SK-N-SH (cell line): Measurements from ENCODE around the gene HPCAL1. TPM values are rescaled to one million over a fixed set of nuclear protein-coding genes. Genes with fewer than 3 reads are reported as not detected.

Experiments
- CTCF ChIA-PET: fragments of 300-600, 350-600 bp; formaldehyde crosslinking; extraction: SDS; loops from one replicate; lab custom pipeline; 2021; lab: Yijun Ruan, JAX
- POLR2A ChIA-PET: fragments of 350-600 bp; sonication (Branson Sonifier 250); formaldehyde crosslinking; extraction: SDS; loops from one replicate; lab custom pipeline; 2020; ENCODE audit warnings: antibody characterized with exemption, inconsistent platforms; lab: Yijun Ruan, JAX
- DNase-seq: peaks from one replicate; pipeline ENCODE4 v3.0.0; 2012
- H2AFZ ChIP-seq: fragments of 200-600 bp; sonication (generic); 2 replicates; pipeline ENCODE4 v1.8.1; 2016; ENCODE audit warnings: antibody characterized with exemption, mild to moderate bottlenecking, low read depth
- H3F3A ChIP-seq: fragments of 200-600 bp; sonication (generic); replicated peaks from 2 replicates; pipeline ENCODE3; 2016; ENCODE audit warnings: antibody characterized with exemption, mild to moderate bottlenecking; ENCODE audit not compliant: insufficient read depth
- H3K27ac ChIP-seq, 2 experiments: fragments of 200-500 bp in 1 of 2; fragments of 200-600 bp in 1 of 2; sonication (Bioruptor generic) in 1 of 2; sonication (generic), shearing (Covaris generic) in 1 of 2; 2 replicates each; pipeline versions ENCODE4 v1.5.1 to v1.6.1; 2014 to 2016; ENCODE audit warnings: low read depth in 2 of 2, inconsistent platforms in 1 of 2, low read length in 1 of 2, mild to moderate bottlenecking in 1 of 2, mixed read lengths in 1 of 2
- H3K27me3 ChIP-seq: fragments of 200-600 bp; sonication (generic), shearing (Covaris generic); 2 replicates; pipeline ENCODE4 v1.6.1; 2016; ENCODE audit warnings: mixed run types; ENCODE audit not compliant: insufficient read depth
- H3K36me3 ChIP-seq, 2 experiments: fragments of 200-500 bp in 1 of 2; fragments of 200-600 bp in 1 of 2; sonication (Bioruptor generic) in 1 of 2; sonication (generic) in 1 of 2; replicated peaks in 1 of 2; 2 replicates each; pipeline versions ENCODE3 to v1.5.1; 2014 to 2016; ENCODE audit warnings: low read length in 1 of 2, mild to moderate bottlenecking in 1 of 2; ENCODE audit not compliant: insufficient read depth in 2 of 2, control insufficient read depth in 1 of 2
- H3K4me1 ChIP-seq, 2 experiments: fragments of 200-500 bp in 1 of 2; fragments of 200-600 bp in 1 of 2; sonication (Bioruptor generic) in 1 of 2; sonication (generic), shearing (Covaris generic) in 1 of 2; 2 replicates each; pipeline versions ENCODE4 v1.5.1 to v1.6.1; 2014 to 2016; ENCODE audit warnings: low read depth in 1 of 2, low read length in 1 of 2, mixed run types in 1 of 2; ENCODE audit not compliant: insufficient read depth in 2 of 2, control insufficient read depth in 1 of 2
- H3K4me2 ChIP-seq: fragments of 200-600 bp; sonication (generic), shearing (Covaris generic); 2 replicates; pipeline ENCODE4 v1.6.1; 2017; ENCODE audit warnings: mixed run types
- H3K4me3 ChIP-seq, 2 experiments: fragments of 200-500 bp in 1 of 2; fragments of 200-600 bp in 1 of 2; sonication (Bioruptor generic) in 1 of 2; sonication (generic), shearing (Covaris generic) in 1 of 2; 2 replicates each; pipeline versions ENCODE4 v1.5.1 to v1.8.1; 2014 to 2016; ENCODE audit warnings: low read depth in 2 of 2, inconsistent platforms in 1 of 2, low read length in 1 of 2, mild to moderate bottlenecking in 1 of 2, mixed read lengths in 1 of 2, moderate library complexity in 1 of 2
- H3K79me2 ChIP-seq: fragments of 200-600 bp; sonication (generic); 2 replicates; pipeline ENCODE4 v1.8.1; 2017; ENCODE audit warnings: mild to moderate bottlenecking; ENCODE audit not compliant: insufficient read depth
- H3K9ac ChIP-seq: fragments of 200-600 bp; sonication (generic); 2 replicates; pipeline ENCODE4 v1.6.1; 2017; ENCODE audit warnings: mixed run types
- H3K9me2 ChIP-seq: fragments of 200-600 bp; sonication (generic); 2 replicates; pipeline ENCODE4 v1.6.1; 2017; ENCODE audit warnings: mixed run types
- H3K9me3 ChIP-seq: fragments of 200-600 bp; sonication (generic); 2 replicates; pipeline ENCODE4 v1.6.1; 2017; ENCODE audit warnings: mixed run types, mild to moderate bottlenecking, moderate library complexity
- H4K20me1 ChIP-seq: fragments of 200-600 bp; sonication (generic); 2 replicates; pipeline ENCODE4 v1.6.1; 2017; ENCODE audit warnings: mild to moderate bottlenecking, mixed run types; ENCODE audit not compliant: insufficient read depth
- CHD2 ChIP-seq: fragments of 150-350 bp; IDR thresholded peaks from 2 replicates; pipeline ENCODE4 v1.6.1; 2018; ENCODE audit warnings: low read length; ENCODE audit not compliant: partially characterized antibody
- ELF1 ChIP-seq: IDR thresholded peaks from 2 replicates; pipeline ENCODE4 v1.4.0; 2012
- EZH2phosphoT487 ChIP-seq: fragments of 200-600 bp; sonication (generic); IDR thresholded peaks from 2 replicates; pipeline ENCODE4 v1.6.1; 2017; ENCODE audit warnings: low read depth, mixed run types, mild to moderate bottlenecking, antibody characterized with exemption, moderate library complexity, borderline replicate concordance
- GATA2 ChIP-seq: sonication (generic); formaldehyde crosslinking; IDR thresholded peaks from 2 replicates; pipeline ENCODE4 v1.5.0; 2020; ENCODE audit warnings: mild to moderate bottlenecking, missing genetic modification reagents
- NFIC ChIP-seq: IDR thresholded peaks from 2 replicates; pipeline ENCODE4 v1.4.0; 2012; ENCODE audit warnings: borderline replicate concordance
- PBX3 ChIP-seq: IDR thresholded peaks from 2 replicates; pipeline ENCODE4; 2012
- RCOR1 ChIP-seq: fragments of 150-350 bp; IDR thresholded peaks from 2 replicates; pipeline ENCODE4 v1.6.1; 2017; ENCODE audit warnings: antibody characterized with exemption, low read length
- RFX5 ChIP-seq: IDR thresholded peaks from 2 replicates; pipeline ENCODE4 v1.6.1; 2012; ENCODE audit warnings: mild to moderate bottlenecking, improper control_type of control experiment, low read length
- SIN3A ChIP-seq: IDR thresholded peaks from 2 replicates; pipeline ENCODE4 v1.6.1; 2012; ENCODE audit warnings: low read depth, mild to moderate bottlenecking, low read length, moderate library complexity, borderline replicate concordance
- SMC3 ChIP-seq: IDR thresholded peaks from 2 replicates; pipeline ENCODE4 v1.6.1; 2012; ENCODE audit warnings: low read depth, low read length, improper control_type of control experiment
- TCF12 ChIP-seq: IDR thresholded peaks from 2 replicates; pipeline ENCODE4 v1.4.0; 2012
- TEAD4 ChIP-seq: IDR thresholded peaks from 2 replicates; pipeline ENCODE4 v1.4.0; 2012; ENCODE audit warnings: mild to moderate bottlenecking, borderline replicate concordance; ENCODE audit not compliant: insufficient read depth
- WGBS: methylation state at CpG from one replicate; pipeline ENCODE4 v1.1.6; 2017; ENCODE audit warnings: low lambda C conversion rate; 5-methylcytosine and 5-hydroxymethylcytosine counted together
- polyA plus RNA-seq, 3 experiments: library from polyadenylated mRNA; depleted of rRNA; stranded (reverse); fragments of >200 nt; gene quantifications; 2 replicates each; pipeline ENCODE4 v1.2.3, GENCODE V29; 2012
- TF ChIP-seq, protein P1 (sequence below): IDR thresholded peaks from 2 replicates; pipeline ENCODE4 v1.6.1; 2012; ENCODE audit warnings: mild to moderate bottlenecking, low read depth, low read length, moderate library complexity
- TF ChIP-seq, protein P2 (sequence below): fragments of 150-350 bp; IDR thresholded peaks from 2 replicates; pipeline ENCODE4 v1.6.1; 2017; ENCODE audit warnings: antibody characterized with exemption, low read length, low read depth, borderline replicate concordance

The HPCAL1 gene
- polyA plus RNA-seq, 1 of the 3 experiments (the other 2 are of a cell fraction) = 77.0 TPM

- no peak for TF ChIP-seq PBX3
- Histone ChIP-seq H3K79me2 (no peaks in the 10 kb centered on the region), H3K4me2 (no peak overlapping the region), H3K27ac (peak overlapping the region in 1 of 2 experiments; percentile 3; a peak in 1 of 4 replicates), H3K4me3 (no peak overlapping the region), H3K4me1 (peaks cover 0 to 33% of the 10 kb centered on the region in 2 experiments; a peak in 1 of 4 replicates), H3K36me3 (no peaks in the 10 kb centered on the region), H3K9ac (no peak overlapping the region), H3K27me3 (no peaks in the 10 kb centered on the region), H2AFZ (no peak overlapping the region), H3K9me3 (no peaks in the 10 kb centered on the region), H3F3A (no peaks in the 10 kb centered on the region), H4K20me1 (no peaks in the 10 kb centered on the region), H3K9me2 (no peaks in the 10 kb centered on the region)
- POLR2A ChIA-PET = no interaction called here
- DNase-seq = no peak
- CTCF ChIA-PET = interaction anchor here (0.7 to 1.9 kb wide), 8 partner anchors 18 to 178 kb away, joined by 3 to 6 read pairs (median 3); partner anchors contain the start of gene HPCAL1
- 94% methylated on average over 15 of the region's 17 CpGs for WGBS
Measured at GRCh38 chr2:10256515-10257031, 46.1 kb upstream of the HPCAL1 start.

DNA sequence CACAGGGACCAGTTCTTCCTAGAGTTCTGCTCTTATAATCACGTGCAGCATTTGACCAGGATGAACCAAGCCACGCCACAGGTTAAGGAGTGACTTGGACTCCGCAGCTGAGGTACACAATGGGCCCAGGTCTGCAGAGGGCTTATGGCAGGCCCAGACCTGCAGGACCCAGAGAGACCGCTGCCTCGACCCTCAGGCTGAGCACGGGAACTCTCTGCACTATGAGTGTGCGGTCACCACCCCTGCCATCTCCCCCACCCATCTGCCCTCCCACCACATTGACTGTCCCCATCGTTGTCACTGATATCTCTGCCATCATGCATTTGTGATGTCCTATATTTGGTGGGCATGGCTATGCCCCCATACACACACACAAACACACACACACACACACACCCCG is 45.7 kb upstream of the HPCAL1 start:
- no peak overlapping the region; a peak in 1 of 4 replicates for H3K27ac ChIP-seq
- H3K9me3 ChIP-seq = no peaks in the 10 kb centered on the region
- ChIA-PET POLR2A (no interaction called here), CTCF (interaction anchor here (0.7 to 2.2 kb wide), 6 partner anchors 18 to 178 kb away, joined by 3 to 6 read pairs (median 4); partner anchors contain the start of gene HPCAL1)
- no peaks in the 10 kb centered on the region for H3K79me2 ChIP-seq
- no peak overlapping the region for H3K4me2 ChIP-seq
- 76% methylated on average over 8 of the region's 9 CpGs for WGBS
- H2AFZ ChIP-seq = no peak overlapping the region
- no peaks in the 10 kb centered on the region for H3K27me3 ChIP-seq
- no peak overlapping the region for H3K4me3 ChIP-seq
- peaks cover 0 to 33% of the 10 kb centered on the region in 2 experiments; a peak in 1 of 4 replicates for H3K4me1 ChIP-seq
- no peak overlapping the region for H3K9ac ChIP-seq
- no peak for TF ChIP-seq NFIC
- TF ChIP-seq ELF1 = no peak
- TF ChIP-seq RFX5 = no peak
- TF ChIP-seq GATA2 = no peak
- TF ChIP-seq SMC3 = no peak
- no peak for TF ChIP-seq RCOR1
- TF ChIP-seq, protein P1, sequence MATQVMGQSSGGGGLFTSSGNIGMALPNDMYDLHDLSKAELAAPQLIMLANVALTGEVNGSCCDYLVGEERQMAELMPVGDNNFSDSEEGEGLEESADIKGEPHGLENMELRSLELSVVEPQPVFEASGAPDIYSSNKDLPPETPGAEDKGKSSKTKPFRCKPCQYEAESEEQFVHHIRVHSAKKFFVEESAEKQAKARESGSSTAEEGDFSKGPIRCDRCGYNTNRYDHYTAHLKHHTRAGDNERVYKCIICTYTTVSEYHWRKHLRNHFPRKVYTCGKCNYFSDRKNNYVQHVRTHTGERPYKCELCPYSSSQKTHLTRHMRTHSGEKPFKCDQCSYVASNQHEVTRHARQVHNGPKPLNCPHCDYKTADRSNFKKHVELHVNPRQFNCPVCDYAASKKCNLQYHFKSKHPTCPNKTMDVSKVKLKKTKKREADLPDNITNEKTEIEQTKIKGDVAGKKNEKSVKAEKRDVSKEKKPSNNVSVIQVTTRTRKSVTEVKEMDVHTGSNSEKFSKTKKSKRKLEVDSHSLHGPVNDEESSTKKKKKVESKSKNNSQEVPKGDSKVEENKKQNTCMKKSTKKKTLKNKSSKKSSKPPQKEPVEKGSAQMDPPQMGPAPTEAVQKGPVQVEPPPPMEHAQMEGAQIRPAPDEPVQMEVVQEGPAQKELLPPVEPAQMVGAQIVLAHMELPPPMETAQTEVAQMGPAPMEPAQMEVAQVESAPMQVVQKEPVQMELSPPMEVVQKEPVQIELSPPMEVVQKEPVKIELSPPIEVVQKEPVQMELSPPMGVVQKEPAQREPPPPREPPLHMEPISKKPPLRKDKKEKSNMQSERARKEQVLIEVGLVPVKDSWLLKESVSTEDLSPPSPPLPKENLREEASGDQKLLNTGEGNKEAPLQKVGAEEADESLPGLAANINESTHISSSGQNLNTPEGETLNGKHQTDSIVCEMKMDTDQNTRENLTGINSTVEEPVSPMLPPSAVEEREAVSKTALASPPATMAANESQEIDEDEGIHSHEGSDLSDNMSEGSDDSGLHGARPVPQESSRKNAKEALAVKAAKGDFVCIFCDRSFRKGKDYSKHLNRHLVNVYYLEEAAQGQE = no peak
- TF ChIP-seq SIN3A = no peak
- no peak for TF ChIP-seq TCF12
- TF ChIP-seq CHD2 = no peak
- TF ChIP-seq TEAD4 = no peak
- TF ChIP-seq, protein P2, sequence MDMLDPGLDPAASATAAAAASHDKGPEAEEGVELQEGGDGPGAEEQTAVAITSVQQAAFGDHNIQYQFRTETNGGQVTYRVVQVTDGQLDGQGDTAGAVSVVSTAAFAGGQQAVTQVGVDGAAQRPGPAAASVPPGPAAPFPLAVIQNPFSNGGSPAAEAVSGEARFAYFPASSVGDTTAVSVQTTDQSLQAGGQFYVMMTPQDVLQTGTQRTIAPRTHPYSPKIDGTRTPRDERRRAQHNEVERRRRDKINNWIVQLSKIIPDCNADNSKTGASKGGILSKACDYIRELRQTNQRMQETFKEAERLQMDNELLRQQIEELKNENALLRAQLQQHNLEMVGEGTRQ = no peak
- TF ChIP-seq EZH2phosphoT487 = no peak
- H3K36me3 ChIP-seq = no peaks in the 10 kb centered on the region
- DNase-seq = no peak
- no peaks in the 10 kb centered on the region for H3F3A ChIP-seq
- no peaks in the 10 kb centered on the region for H4K20me1 ChIP-seq
- no peaks in the 10 kb centered on the region for H3K9me2 ChIP-seq
